GM21737 (cell line): ENCODE results near the gene GMCL2.

Experiments used
- ATAC-seq: cut with Tn5 transposase; IDR thresholded peaks from one replicate; pipeline ENCODE4 v1.9.1; 2021; ENCODE audit warnings: mild to moderate bottlenecking, moderate library complexity; ENCODE audit not compliant: unreplicated experiment

Gene GMCL2

GRCh38 chr5:178186427-178186826, 744 bp downstream of the GMCL2 start:
- no peak for ATAC-seq

GRCh38 chr5:178182158-178182876, 4.9 kb downstream of the GMCL2 start:
- ATAC-seq: no peak

GRCh38 chr5:178180141-178180863, 6.9 kb downstream of the GMCL2 start:
- no peak for ATAC-seq

GRCh38 chr5:178177569-178177968, 9.6 kb downstream of the GMCL2 start:
- no peak for ATAC-seq

- ATAC-seq: no peak
These were observed 10.4 kb downstream of the GMCL2 start for GRCh38 chr5:178176791-178177190.

- ATAC-seq: no peak
These were observed 12.7 kb downstream of the GMCL2 start for GRCh38 chr5:178174456-178174855.

- no peak for ATAC-seq
These were observed 16.7 kb downstream of the GMCL2 start for GRCh38 chr5:178170455-178170854.

- no peak for ATAC-seq
These were observed 21.6 kb downstream of the GMCL2 start for GRCh38 chr5:178165581-178165980.

- peak; percentile 93 for ATAC-seq
These were observed 23.1 kb downstream of the GMCL2 start for GRCh38 chr5:178163772-178164735.

GRCh38 chr5:178162481-178162880, 24.7 kb downstream of the GMCL2 start:
- ATAC-seq: no peak

GRCh38 chr5:178160176-178160575, 27.0 kb downstream of the GMCL2 start:
- no peak for ATAC-seq

GRCh38 chr5:178155065-178155464, 32.1 kb downstream of the GMCL2 start:
- no peak for ATAC-seq

- peak; percentile 95 for ATAC-seq
These were observed 33.4 kb downstream of the GMCL2 start, which contains the start of gene NHP2 for GRCh38 chr5:178153530-178154340. Gene NHP2 (minus strand): TSS chr5:178153885. CDS start chr5:178153817, 68 bp downstream.

- no peak for ATAC-seq
These were observed 34.4 kb downstream of the GMCL2 start for GRCh38 chr5:178152491-178153444.

GRCh38 chr5:178150977-178151734, 36.0 kb downstream of the GMCL2 start:
- no peak for ATAC-seq

- no peak for ATAC-seq
These were observed 37.8 kb downstream of the GMCL2 start for GRCh38 chr5:178149199-178149932.

- ATAC-seq: no peak
These were observed 39.8 kb downstream of the GMCL2 start for GRCh38 chr5:178147406-178147805.
